ENCODE data around the gene DTNA.

- TF ChIP-seq CTCF (IDR thresholded peaks at IDR 0.05) (no peak), POLR2AphosphoS5 (IDR thresholded peaks at IDR 0.05) (no peak), POLR2A (IDR thresholded peaks at IDR 0.05) (no peak), EP300 (IDR thresholded peaks at IDR 0.05) (no peak)
Observed at GRCh38 chr18:34760444-34760843, 50.3 kb downstream of the DTNA start.

Measured in gastroesophageal sphincter (tissue), 3 donors.